Lower lobe of right lung (tissue), 2 donors: ENCODE data around the gene RUFY2. TPM values are rescaled to one million over a fixed set of nuclear protein-coding genes. Genes with fewer than 3 reads are reported as not detected.
"Not testable (repeated sequence)": the region's sequence is repeated elsewhere in the genome, so short reads cannot be mapped to it uniquely, and the experiment has no call there.

ENCODE experiments used
- ATAC-seq, 2 donors: fragments of 200-7000 bp; cut with Tn5 transposase; one replicate each; pipeline ENCODE4 v1.9.1; 2020 to 2022; ENCODE audit warnings: mild to moderate bottlenecking in 2 of 2, moderate library complexity in 2 of 2
- DNase-seq: peaks from one replicate; pipeline ENCODE4 v3.0.0-alpha.2; 2020
- H3K27ac ChIP-seq: fragments of 200-600 bp; one replicate; pipeline ENCODE4 v1.8.0; 2022
- H3K27me3 ChIP-seq: fragments of 200-600 bp; one replicate; pipeline ENCODE4 v1.8.0; 2022; ENCODE audit warnings: low read depth
- H3K36me3 ChIP-seq: fragments of 200-600 bp; one replicate; pipeline ENCODE4 v1.8.0; 2022; ENCODE audit warnings: mild to moderate bottlenecking
- H3K4me1 ChIP-seq: fragments of 200-600 bp; one replicate; pipeline ENCODE4 v1.8.0; 2022
- H3K4me3 ChIP-seq: fragments of 200-600 bp; one replicate; pipeline ENCODE4 v1.8.0; 2022; ENCODE audit warnings: mild to moderate bottlenecking
- H3K9me3 ChIP-seq: fragments of 200-600 bp; one replicate; pipeline ENCODE4 v1.8.0; 2022
- CTCF ChIP-seq: fragments of 200-600 bp; IDR thresholded peaks from one replicate; pipeline ENCODE4 v1.8.0; 2022; ENCODE audit warnings: antibody characterized with exemption, mild to moderate bottlenecking
- intact Hi-C: fragments of 100-400 bp; cut with DNase I; formaldehyde crosslinking; loops from one replicate; pipeline ENCODE4 v1.11.0; 2022
- total RNA-seq: library from RNA; stranded (reverse); fragmentation: NEBNext Ultra II Directional; extraction: Animal tissue kit (Norgen Biotek cat#: 25700); gene quantifications from one replicate; pipeline ENCODE4 v1.2.1, GENCODE V29; 2021
- donor health status: DM: no; HTN: yes; CAD: no; lungs with severe emphysema.

RUFY2 gene
- total RNA-seq, 1 donor from 2014 or later: 24.8 TPM

DNA sequence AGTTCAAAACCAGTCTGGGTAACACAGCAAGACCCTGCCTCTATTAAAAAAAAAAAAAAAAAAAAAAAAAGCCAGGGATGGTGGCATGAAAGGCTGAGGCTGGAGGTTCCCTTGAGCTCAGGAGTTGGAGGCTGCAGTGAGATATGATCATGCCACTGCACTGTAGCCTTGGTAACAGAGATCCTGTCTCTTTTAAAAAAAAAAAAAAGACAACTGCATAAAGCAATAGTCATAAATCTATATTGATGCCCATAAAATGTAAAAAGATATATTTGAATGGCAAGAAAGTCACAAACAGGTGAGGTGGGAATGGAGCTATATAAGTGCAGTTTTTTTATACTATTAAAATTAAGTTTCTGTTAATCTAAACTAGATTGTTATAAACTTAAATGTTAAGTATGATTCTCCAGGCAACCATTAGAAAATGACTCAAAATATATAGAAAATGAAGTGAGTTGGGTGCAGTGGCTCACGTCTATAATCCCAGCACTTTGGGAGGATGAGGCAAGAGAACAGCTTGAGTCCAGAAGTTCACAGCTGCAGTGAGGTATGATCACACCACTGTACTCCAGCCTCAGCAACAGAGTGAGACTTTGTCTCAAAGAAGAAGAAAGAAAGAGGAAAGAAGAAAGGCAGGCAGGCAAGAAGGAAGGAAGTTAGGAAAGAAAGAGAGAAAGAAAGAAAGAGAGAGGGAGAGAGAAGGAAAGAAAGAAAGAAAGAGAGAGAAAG is 88.6 kb downstream of the RUFY2 start:
- Histone ChIP-seq H3K4me3 (no peak overlapping the region), H3K27me3 (no peaks in the 10 kb centered on the region), H3K27ac (no peak overlapping the region), H3K9me3 (peaks cover 14% of the 10 kb centered on the region), H3K36me3 (no peaks in the 10 kb centered on the region), H3K4me1 (no peaks in the 10 kb centered on the region)
- no peak for DNase-seq
- TF ChIP-seq CTCF: no peak
- intact Hi-C loops: no loop called here
- ATAC-seq: no peak

DNA sequence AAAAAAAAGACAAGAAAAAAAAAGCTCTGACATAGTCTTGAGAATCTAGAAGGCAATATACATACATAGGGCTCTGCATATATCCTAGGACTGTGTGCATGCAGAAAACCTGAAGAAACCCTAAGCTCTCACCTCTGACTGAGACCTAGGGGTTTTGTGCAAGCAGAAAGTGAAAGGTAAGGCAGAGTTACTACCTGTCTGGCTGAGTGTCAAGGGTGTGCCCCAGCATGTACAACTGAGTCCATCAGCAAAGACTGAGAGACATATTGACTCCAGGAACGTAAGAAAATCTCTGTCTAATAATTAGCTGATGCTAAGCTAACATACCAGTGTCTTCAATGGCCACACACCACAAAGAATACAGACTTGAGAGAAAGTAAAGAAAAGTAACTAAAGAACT is 91.5 kb downstream of the RUFY2 start:
- ATAC-seq (no peak), DNase-seq (no peak)
- Histone ChIP-seq H3K36me3 (no peaks in the 10 kb centered on the region), H3K9me3 (peaks cover 14% of the 10 kb centered on the region), H3K27me3 (no peaks in the 10 kb centered on the region), H3K27ac (no peak overlapping the region), H3K4me1 (no peaks in the 10 kb centered on the region), H3K4me3 (no peak overlapping the region)
- intact Hi-C loops: no loop called here
- no peak for TF ChIP-seq CTCF

DNA sequence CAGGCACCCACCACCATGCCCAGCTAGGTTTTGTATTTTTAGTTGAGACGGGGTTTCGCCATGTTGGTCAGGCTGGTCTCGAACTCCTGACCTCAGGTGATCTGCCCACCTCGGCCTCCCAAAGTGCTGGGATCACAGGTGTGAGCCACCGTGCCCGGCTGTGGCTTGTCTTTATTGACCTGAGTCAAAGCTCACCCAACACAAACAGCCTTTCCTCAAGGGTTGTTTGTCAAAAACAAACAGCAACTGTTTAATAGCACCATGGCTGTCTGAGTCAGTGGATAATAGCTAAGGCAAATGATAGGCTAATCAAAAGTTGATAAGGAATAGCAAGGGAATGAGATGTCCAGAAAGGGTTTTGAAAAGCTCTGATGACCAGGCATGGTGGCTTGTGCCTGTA is 92.1 kb downstream of the RUFY2 start:
- intact Hi-C loops, H3K4me3 ChIP-seq, H3K4me1 ChIP-seq, H3K36me3 ChIP-seq, H3K27ac ChIP-seq, H3K27me3 ChIP-seq, DNase-seq, ATAC-seq: not testable (repeated sequence)
- H3K9me3 ChIP-seq: peaks cover 14% of the 10 kb centered on the region

- no peaks in the 10 kb centered on the region for H3K27me3 ChIP-seq
- intact Hi-C loops: no loop called here
- no peak for TF ChIP-seq CTCF
Observed at GRCh38 chr10:68310531-68310930, 96.5 kb downstream of the RUFY2 start.

GRCh38 chr10:68305854-68306253 is 101.2 kb downstream of the RUFY2 start:
- H3K4me3 ChIP-seq: no peak overlapping the region
- H3K27me3 ChIP-seq: no peaks in the 10 kb centered on the region
- ATAC-seq: no peak
- no peak overlapping the region for H3K27ac ChIP-seq
- intact Hi-C loops: no loop called here
- no peak for TF ChIP-seq CTCF
- H3K4me1 ChIP-seq: no peaks in the 10 kb centered on the region
- H3K9me3 ChIP-seq: no peaks in the 10 kb centered on the region
- no peak for DNase-seq
- H3K36me3 ChIP-seq: no peaks in the 10 kb centered on the region

More at GRCh38 chr10:68310531-68310930, 96.5 kb downstream of the RUFY2 start:
- Histone ChIP-seq H3K9me3 (no peaks in the 10 kb centered on the region), H3K27ac (no peak overlapping the region), H3K4me3 (no peak overlapping the region), H3K36me3 (no peaks in the 10 kb centered on the region), H3K4me1 (no peaks in the 10 kb centered on the region)
- DNase-seq: no peak
- no peak for ATAC-seq

DNA sequence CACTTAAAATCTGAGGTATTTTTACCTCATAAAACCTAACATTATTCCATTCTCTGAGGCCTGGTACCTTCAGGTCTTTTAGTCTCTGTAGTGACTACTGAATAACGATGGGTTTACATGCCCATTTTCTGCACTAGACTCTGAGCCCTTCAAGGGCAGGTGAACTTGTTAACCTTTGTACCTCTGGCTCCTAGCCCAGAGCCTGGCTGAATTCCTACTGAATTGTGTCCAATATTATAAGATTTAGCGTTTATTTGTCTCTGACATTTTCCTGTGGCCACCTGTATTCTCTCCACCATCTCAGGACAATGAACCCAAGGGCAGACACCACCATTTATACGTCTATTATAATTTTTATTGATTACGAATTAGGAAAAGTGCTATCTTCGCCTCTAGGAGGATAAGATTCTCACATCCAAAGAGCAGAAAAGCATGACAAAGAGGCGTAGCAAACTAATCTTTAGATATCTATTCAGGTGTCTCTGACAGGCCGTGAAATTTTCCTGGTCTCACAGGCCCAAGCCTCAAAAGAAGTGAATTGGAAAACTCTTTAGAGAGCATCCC is 103.1 kb downstream of the RUFY2 start:
- Histone ChIP-seq H3K36me3 (no peaks in the 10 kb centered on the region), H3K9me3 (no peaks in the 10 kb centered on the region), H3K4me1 (no peaks in the 10 kb centered on the region), H3K27me3 (no peaks in the 10 kb centered on the region), H3K27ac (no peak overlapping the region), H3K4me3 (no peak overlapping the region)
- TF ChIP-seq CTCF: no peak
- intact Hi-C loops: no loop called here
- ATAC-seq: no peak
- no peak for DNase-seq
